ENCODE results near the gene THRB.

- TF ChIP-seq CTCF (IDR thresholded peaks at IDR 0.05) = no peak
- TF ChIP-seq EP300 (IDR thresholded peaks at IDR 0.05; ENCODE audit: low read depth) = no peak
Measured at GRCh38 chr3:24420224-24420623, 74.4 kb downstream of the THRB start.
